Brain microvascular endothelial cell (primary cell): ENCODE measurements around the gene CSH2.

Experiments
- DNase-seq: peaks from one replicate; pipeline ENCODE4 v3.0.0-alpha.2; 2020
- H3K27ac ChIP-seq: fragments of 250-450 bp; sonication (Bioruptor Pico); 2 replicates; pipeline ENCODE4 v1.5.1; 2020; ENCODE audit warnings: mild to moderate bottlenecking, moderate library complexity
- H3K27me3 ChIP-seq: fragments of 250-450 bp; sonication (Bioruptor Pico); replicated peaks from 2 replicates; pipeline ENCODE4 v1.5.1; 2020; ENCODE audit warnings: mild to moderate bottlenecking
- H3K36me3 ChIP-seq: fragments of 250-450 bp; sonication (Bioruptor Pico); replicated peaks from 2 replicates; pipeline ENCODE4 v1.5.1; 2020; ENCODE audit warnings: mild to moderate bottlenecking
- H3K4me3 ChIP-seq: 2 replicates; pipeline ENCODE4 v1.5.1; 2011; ENCODE audit warnings: low read depth, mild to moderate bottlenecking, control low read depth, low read length, moderate library complexity
- CTCF ChIP-seq: IDR thresholded peaks from 2 replicates; pipeline ENCODE4 v1.5.1; 2011; ENCODE audit warnings: low read depth, mild to moderate bottlenecking, moderate library complexity, low read length, control low read depth, inconsistent platforms; ENCODE audit errors: missing control alignments
- in situ Hi-C: cut with HindIII; loops from 2 replicates; pipeline ENCODE4 v1.10.0; 2017; ENCODE audit warnings: low sequenced_read_pairs, low pct_ligation_motif_present

CSH2 gene

DNA sequence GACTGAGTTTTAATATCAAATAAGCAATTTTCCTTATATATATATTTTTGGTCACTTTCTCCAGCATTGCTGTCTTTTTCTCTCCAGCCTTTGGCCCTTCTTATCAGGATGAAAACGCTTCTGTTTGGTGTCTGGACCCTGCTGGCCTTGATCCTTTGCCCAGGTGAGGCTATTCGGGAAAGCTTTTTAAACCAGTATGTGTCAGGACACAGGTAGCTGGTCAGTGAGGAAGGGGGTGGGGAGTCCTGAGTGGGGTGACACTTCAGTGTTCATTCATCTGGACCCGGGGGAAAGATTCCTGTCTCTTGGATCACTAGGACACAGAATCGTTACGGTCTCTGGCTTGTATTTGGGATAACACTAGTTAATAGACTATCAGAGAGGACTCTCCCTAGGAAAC lies 18.8 kb downstream of the CSH2 start:
- Histone ChIP-seq H3K36me3 (no peaks in the 10 kb centered on the region), H3K27me3 (no peaks in the 10 kb centered on the region), H3K27ac (no peak overlapping the region), H3K4me3 (no peak overlapping the region)
- DNase-seq: no peak
- in situ Hi-C loops: no loop called here
- TF ChIP-seq CTCF: no peak

DNA sequence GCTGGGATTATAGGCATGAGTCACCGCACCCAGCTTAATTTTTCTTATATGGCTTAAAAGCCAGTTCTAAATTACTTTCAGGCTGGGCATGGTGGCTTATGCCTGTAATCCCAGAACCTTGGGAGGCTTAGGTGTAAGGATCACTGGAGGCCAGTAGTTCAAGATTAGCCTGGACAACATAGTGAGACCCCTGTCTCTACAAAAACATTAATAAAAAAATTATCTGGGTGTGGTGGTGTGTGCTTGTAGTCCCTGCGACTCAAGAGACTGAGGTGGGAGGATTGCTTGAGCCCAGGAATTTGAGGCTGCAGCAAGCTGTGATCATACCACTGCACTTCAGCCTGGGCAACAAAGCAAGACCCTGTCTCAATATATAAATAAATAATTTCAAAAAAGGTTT lies 20.2 kb downstream of the CSH2 start:
- DNase-seq: no peak
- no peak overlapping the region for H3K27ac ChIP-seq
- no peaks in the 10 kb centered on the region for H3K36me3 ChIP-seq
- no peak for TF ChIP-seq CTCF
- no peak overlapping the region for H3K4me3 ChIP-seq
- in situ Hi-C loops: no loop called here
- H3K27me3 ChIP-seq: no peaks in the 10 kb centered on the region

DNA sequence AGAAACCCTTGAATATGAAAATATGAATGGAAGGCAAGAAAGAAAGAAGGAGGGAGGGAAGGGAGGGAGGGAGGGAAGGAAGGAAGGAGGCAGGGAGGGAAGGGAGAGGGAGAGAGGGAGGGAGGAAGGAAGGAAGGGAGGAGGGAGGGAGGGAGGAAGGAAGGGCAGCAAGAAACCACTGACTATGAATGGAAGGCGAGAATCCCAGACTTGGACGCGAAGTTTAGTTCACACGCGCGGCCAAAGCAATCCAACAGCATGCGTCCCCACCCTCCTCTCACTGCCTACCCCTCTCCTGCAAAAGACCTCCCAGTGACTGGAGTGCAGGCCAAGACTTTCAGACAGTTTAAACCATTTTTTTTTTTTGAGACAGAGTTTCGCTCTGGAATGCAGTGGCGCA lies 23.1 kb downstream of the CSH2 start:
- Histone ChIP-seq H3K36me3 (no peaks in the 10 kb centered on the region), H3K27ac (no peak overlapping the region), H3K27me3 (no peaks in the 10 kb centered on the region), H3K4me3 (no peak overlapping the region)
- DNase-seq: no peak
- TF ChIP-seq CTCF: no peak
- in situ Hi-C loops: no loop called here

- in situ Hi-C loops: no loop called here
- no peaks in the 10 kb centered on the region for H3K36me3 ChIP-seq
- peak; percentile 86 for DNase-seq
- peak; percentile 71 for TF ChIP-seq CTCF
- peak overlapping the region; percentile 70 for H3K27ac ChIP-seq
- H3K4me3 ChIP-seq: peak overlapping the region; percentile 41
- H3K27me3 ChIP-seq: no peaks in the 10 kb centered on the region
These were observed 24.4 kb downstream of the CSH2 start for GRCh38 chr17:63848834-63849689.

GRCh38 chr17:63847525-63848249 lies 25.8 kb downstream of the CSH2 start:
- Histone ChIP-seq H3K4me3 (no peak overlapping the region), H3K27ac (no peak overlapping the region), H3K36me3 (no peaks in the 10 kb centered on the region), H3K27me3 (no peaks in the 10 kb centered on the region)
- DNase-seq: no peak
- no peak for TF ChIP-seq CTCF
- in situ Hi-C loops: no loop called here
